ENCODE data around the gene HNRNPDL.
"Not testable (repeated sequence)": the region's sequence is repeated elsewhere in the genome, so short reads cannot be mapped to it uniquely, and the experiment has no call there.

HNRNPDL gene

GRCh38 chr4:82431831-82432230 is 1.6 kb upstream of the HNRNPDL start:
- DNase-seq = no peak

- DNase-seq = peak; percentile 48
These were observed 893 bp upstream of the HNRNPDL start for GRCh38 chr4:82430964-82431745.

GRCh38 chr4:82429728-82430192 is 502 bp downstream of the HNRNPDL start:
- no peak for DNase-seq

GRCh38 chr4:82428969-82429727 is 1.1 kb downstream of the HNRNPDL start:
- DNase-seq = peak; percentile 93

- no peak for DNase-seq
These were observed 1.7 kb downstream of the HNRNPDL start for GRCh38 chr4:82428526-82428968.

GRCh38 chr4:82425478-82425877 is 4.8 kb downstream of the HNRNPDL start:
- no peak for DNase-seq

- no peak for DNase-seq
These were observed 6.8 kb downstream of the HNRNPDL start for GRCh38 chr4:82423245-82424054.

GRCh38 chr4:82422616-82423015 is 7.6 kb downstream of the HNRNPDL start:
- DNase-seq = no peak

GRCh38 chr4:82421796-82422560 is 8.3 kb downstream of the HNRNPDL start:
- DNase-seq = no peak

- DNase-seq = no peak
These were observed 10.8 kb downstream of the HNRNPDL start for GRCh38 chr4:82419451-82419850.

GRCh38 chr4:82415922-82416365 is 14.3 kb downstream of the HNRNPDL start:
- no peak for DNase-seq

- not testable (repeated sequence) for DNase-seq
These were observed 15.2 kb downstream of the HNRNPDL start for GRCh38 chr4:82415061-82415460.

- DNase-seq = no peak
These were observed 26.5 kb downstream of the HNRNPDL start for GRCh38 chr4:82403725-82404124.

GRCh38 chr4:82402196-82402775 is 28.0 kb downstream of the HNRNPDL start:
- no peak for DNase-seq

- DNase-seq = no peak
These were observed 28.7 kb downstream of the HNRNPDL start for GRCh38 chr4:82401600-82401999.

- DNase-seq = no peak
These were observed 32.0 kb downstream of the HNRNPDL start for GRCh38 chr4:82398263-82398662.

- no peak for DNase-seq
These were observed 32.7 kb downstream of the HNRNPDL start for GRCh38 chr4:82397527-82397926.

- no peak for DNase-seq
These were observed 35.4 kb downstream of the HNRNPDL start for GRCh38 chr4:82394896-82395295.

- DNase-seq = not testable (repeated sequence)
These were observed 40.2 kb downstream of the HNRNPDL start for GRCh38 chr4:82390061-82390460.

GRCh38 chr4:82388405-82388804 is 41.9 kb downstream of the HNRNPDL start:
- no peak for DNase-seq

GRCh38 chr4:82386312-82386711 is 44.0 kb downstream of the HNRNPDL start:
- DNase-seq = not testable (repeated sequence)

- no peak for DNase-seq
These were observed 47.5 kb downstream of the HNRNPDL start for GRCh38 chr4:82382751-82383150.

Measured in activated naive CD4-positive, alpha-beta T cell treated with anti-CD3 and anti-CD28 coated beads, Interleukin-2, amount 50 U/mL, for 16 hours (primary cell).